GM10248 (cell line): ENCODE data around the gene PPL.

Experiments used
- CTCF ChIA-PET: fragments of 300-600 bp; sonication (Branson Sonifier 250); formaldehyde crosslinking; extraction: SDS; loops from one replicate; lab custom pipeline; 2021; ENCODE audit warnings: antibody characterized with exemption; lab: Yijun Ruan, JAX
- POLR2A ChIA-PET: fragments of 350-650 bp; sonication (Branson Sonifier 250); formaldehyde crosslinking; extraction: SDS; loops from one replicate; lab custom pipeline; 2020; ENCODE audit warnings: antibody characterized with exemption; lab: Yijun Ruan, JAX
- DNase-seq: peaks from one replicate; pipeline ENCODE4 v3.0.0; 2012; ENCODE audit errors: extremely low spot score
- CTCF ChIP-seq: IDR thresholded peaks from 2 replicates; pipeline ENCODE4 v1.5.1; 2012; ENCODE audit warnings: mild to moderate bottlenecking, low read depth; ENCODE audit errors: extremely low read depth, missing control alignments, control extremely low read depth

The PPL gene

DNA sequence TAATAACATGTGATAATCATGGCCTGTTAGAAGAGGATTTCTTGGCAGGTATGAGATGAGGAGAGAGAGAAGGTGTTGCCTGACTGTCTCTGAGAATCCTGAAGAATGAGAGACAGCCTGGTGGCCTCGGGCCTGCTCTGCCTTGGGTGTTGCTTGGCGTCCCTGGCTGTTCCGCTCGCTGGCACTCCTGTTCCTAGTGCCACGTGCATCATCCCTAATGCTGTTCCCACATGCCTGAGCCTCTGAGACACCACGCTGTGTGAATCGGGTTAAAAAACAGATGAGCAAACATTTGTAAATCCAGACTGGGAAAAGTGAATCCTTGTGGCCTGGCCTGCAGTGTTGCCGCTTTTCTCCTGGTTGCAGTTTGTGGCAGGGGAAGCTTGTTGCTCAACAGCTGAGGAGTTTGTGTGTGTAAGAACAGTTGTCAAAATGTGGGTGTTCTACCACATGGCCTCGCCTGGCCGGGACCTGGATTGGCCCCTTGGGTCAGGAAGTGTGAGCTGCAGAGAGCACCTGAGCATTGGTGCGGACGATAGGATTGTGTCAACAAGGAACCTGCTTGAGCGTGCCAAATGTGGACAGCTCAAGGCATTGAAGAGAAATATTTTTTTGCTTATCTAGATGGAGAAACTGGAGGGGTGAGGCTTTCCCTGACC, 67.7 kb downstream of the PPL start:
- POLR2A ChIA-PET = interaction anchor here (1.0 kb wide), 1 partner anchor 16 kb away, joined by 4 read pairs; no protein-coding TSS in a partner anchor
- no peak for TF ChIP-seq CTCF
- DNase-seq = no peak
- CTCF ChIA-PET = no interaction called here

- ChIA-PET POLR2A (no interaction called here), CTCF (interaction anchor here (1.0 to 1.6 kb wide), 2 partner anchors 10 to 27 kb away, joined by 3 read pairs; no protein-coding TSS in a partner anchor)
- TF ChIP-seq CTCF = no peak
- no peak for DNase-seq
These were observed 68.4 kb downstream of the PPL start for GRCh38 chr16:4868535-4868934.

DNA sequence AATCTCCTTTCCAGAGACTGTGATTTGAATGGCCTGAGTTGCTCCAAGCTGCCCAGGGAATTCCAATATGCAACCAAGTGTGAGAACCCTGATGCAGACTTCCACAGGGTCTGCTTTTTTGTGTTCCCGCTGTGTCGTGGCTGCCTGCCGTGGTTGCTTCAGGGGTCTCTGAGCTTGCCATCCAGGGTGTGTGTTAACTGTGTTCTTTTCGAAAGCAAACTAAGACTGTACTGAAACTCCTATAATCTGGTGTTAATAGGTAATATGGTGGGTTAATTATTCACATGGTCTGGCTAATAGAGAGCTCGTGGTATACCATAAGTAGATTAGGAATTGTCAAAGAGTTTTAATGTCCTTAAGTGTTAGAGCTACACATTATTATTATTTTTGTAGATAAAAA, 68.9 kb downstream of the PPL start:
- DNase-seq = no peak
- TF ChIP-seq CTCF = no peak
- ChIA-PET POLR2A (interaction anchor here (0.7 kb wide), 1 partner anchor 10 kb away, joined by 4 read pairs; no protein-coding TSS in a partner anchor), CTCF (interaction anchor here (0.8 to 1.6 kb wide), 3 partner anchors 9 to 218 kb away, joined by 3 read pairs; no protein-coding TSS in a partner anchor)

DNA sequence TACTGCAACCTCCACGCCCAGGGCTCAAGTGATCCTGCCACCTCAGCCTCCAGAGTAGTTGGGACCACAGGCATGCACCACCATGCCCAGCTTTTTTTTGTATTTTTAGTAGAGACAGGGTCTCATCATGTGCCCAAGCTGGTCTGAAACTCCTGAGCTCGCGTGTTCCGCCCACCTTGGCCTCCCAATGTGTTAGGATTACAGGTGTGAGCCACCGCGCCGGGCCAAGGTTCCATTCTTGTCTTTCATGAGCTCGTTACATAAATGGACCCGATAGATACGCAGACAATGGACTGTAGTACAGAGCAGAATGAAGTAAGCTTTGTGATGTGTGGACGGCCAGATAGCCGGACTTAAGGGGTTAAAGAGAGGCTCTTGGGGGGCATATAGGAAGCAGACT, 70.4 kb downstream of the PPL start:
- ChIA-PET CTCF (interaction anchor here (1.0 to 1.8 kb wide), 2 partner anchors 11 to 37 kb away, joined by 3 to 4 read pairs; no protein-coding TSS in a partner anchor), POLR2A (no interaction called here)
- no peak for TF ChIP-seq CTCF
- no peak for DNase-seq

GRCh38 chr16:4865231-4865860, 71.6 kb downstream of the PPL start:
- no peak for TF ChIP-seq CTCF
- CTCF ChIA-PET = interaction anchor here (1.1 to 2.0 kb wide), 3 partner anchors 9 to 14 kb away, joined by 4 to 5 read pairs (median 4); no protein-coding TSS in a partner anchor
- POLR2A ChIA-PET = no interaction called here
- no peak for DNase-seq

GRCh38 chr16:4864728-4865127, 72.2 kb downstream of the PPL start:
- no peak for TF ChIP-seq CTCF
- DNase-seq = no peak
- POLR2A ChIA-PET = no interaction called here
- CTCF ChIA-PET = interaction anchor here (2.0 kb wide), 1 partner anchor 14 kb away, joined by 5 read pairs; no protein-coding TSS in a partner anchor
